HepG2 (cell line): ENCODE data around the gene DNMT3B. TPM values are rescaled to one million over a fixed set of nuclear protein-coding genes. Genes with fewer than 3 reads are reported as not detected.

Source experiments
- ARNT2 ChIP-seq: sonication (generic); formaldehyde crosslinking; IDR thresholded peaks from 2 replicates; pipeline ENCODE4 v1.8.0; 2022; ENCODE audit warnings: mild to moderate bottlenecking, low read depth, missing genetic modification reagents, moderate library complexity
- ATAD3A ChIP-seq: sonication (generic); formaldehyde crosslinking; IDR thresholded peaks from 2 replicates; pipeline ENCODE4 v1.4.0; 2020; ENCODE audit warnings: missing genetic modification reagents
- CHCHD3 ChIP-seq: sonication (generic); formaldehyde crosslinking; IDR thresholded peaks from 2 replicates; pipeline ENCODE4 v1.8.0; 2022; ENCODE audit warnings: mild to moderate bottlenecking, missing genetic modification reagents, moderate library complexity
- EP300 ChIP-seq, 3 experiments: sonication (generic) in 1 of 3; formaldehyde crosslinking in 1 of 3; IDR thresholded peaks; 2 replicates each; pipeline versions ENCODE4 v1.5.1 to v1.6.1; 2011 to 2020; ENCODE audit warnings: low read depth in 2 of 3, low read length in 2 of 3, borderline replicate concordance in 1 of 3, improper control_type of control experiment in 1 of 3, mild to moderate bottlenecking in 1 of 3, missing genetic modification reagents in 1 of 3, moderate library complexity in 1 of 3
- KDM2A ChIP-seq: sonication (generic); formaldehyde crosslinking; IDR thresholded peaks from 2 replicates; pipeline ENCODE4 v1.4.0; 2020; ENCODE audit warnings: low read depth, missing genetic modification reagents, borderline replicate concordance
- MTA3 ChIP-seq: sonication (generic); formaldehyde crosslinking; IDR thresholded peaks from 2 replicates; pipeline ENCODE4 v1.4.0; 2020; ENCODE audit warnings: missing genetic modification reagents
- NFE2L2 ChIP-seq: fragments of 150-350 bp; IDR thresholded peaks from 2 replicates; pipeline ENCODE4 v1.6.1; 2014; ENCODE audit warnings: low read length
- RBM22 ChIP-seq: fragments of 200-400 bp; formaldehyde crosslinking; optimal IDR thresholded peaks from 2 replicates; pipeline ENCODE3; 2017; ENCODE audit warnings: mild to moderate bottlenecking, low read length, moderate library complexity
- RNF2 ChIP-seq: fragments of 450-650 bp; conservative IDR thresholded peaks from 2 replicates; pipeline ENCODE4 v1.6.1; 2016; ENCODE audit warnings: low read depth
- RXRB ChIP-seq: IDR thresholded peaks from 2 replicates; pipeline ENCODE4 v1.6.1; 2016; ENCODE audit warnings: borderline replicate concordance, missing genetic modification reagents, missing compliant biosample characterization
- TBX3 ChIP-seq: fragments of 450-650 bp; IDR thresholded peaks from 2 replicates; pipeline ENCODE4 v1.6.1; 2017; ENCODE audit warnings: antibody characterized with exemption, mild to moderate bottlenecking, inconsistent platforms, borderline replicate concordance
- TCF12 ChIP-seq, 2 experiments: fragments of 450-650 bp in 1 of 2; sonication (generic) in 1 of 2; formaldehyde crosslinking in 1 of 2; IDR thresholded peaks; 2 replicates each; pipeline versions ENCODE4 v1.6.1 to v1.8.0; 2017 to 2022; ENCODE audit warnings: antibody characterized with exemption in 1 of 2, mild to moderate bottlenecking in 1 of 2, missing genetic modification reagents in 1 of 2, moderate library complexity in 1 of 2
- ZBTB20 ChIP-seq: sonication (generic); formaldehyde crosslinking; IDR thresholded peaks from 2 replicates; pipeline ENCODE4 v1.8.1; 2023; ENCODE audit warnings: missing genetic modification reagents, low read depth, mild to moderate bottlenecking, borderline replicate concordance
- ZFAT ChIP-seq: sonication (generic); formaldehyde crosslinking; conservative IDR thresholded peaks from 2 replicates; pipeline ENCODE4 v1.8.1; 2023; ENCODE audit warnings: missing genetic modification reagents, inconsistent platforms
- ZMYM4 ChIP-seq: sonication (generic); formaldehyde crosslinking; IDR thresholded peaks from 2 replicates; pipeline ENCODE4 v1.8.1; 2023; ENCODE audit warnings: mild to moderate bottlenecking, missing genetic modification reagents
- ZNF24 ChIP-seq: fragments of 450-650 bp; IDR thresholded peaks from 2 replicates; pipeline ENCODE4 v1.6.1; 2017; ENCODE audit warnings: antibody characterized with exemption, mild to moderate bottlenecking
- ZNF30 ChIP-seq: sonication (generic); formaldehyde crosslinking; IDR thresholded peaks from 2 replicates; pipeline ENCODE4 v1.5.0; 2020; ENCODE audit warnings: mild to moderate bottlenecking, missing genetic modification reagents
- ZNF564 ChIP-seq: sonication (generic); formaldehyde crosslinking; IDR thresholded peaks from 2 replicates; pipeline ENCODE4 v1.8.1; 2023; ENCODE audit warnings: mild to moderate bottlenecking, missing genetic modification reagents
- ZNF878 ChIP-seq: sonication (generic); formaldehyde crosslinking; IDR thresholded peaks from 2 replicates; pipeline ENCODE4 v1.8.1; 2023; ENCODE audit warnings: mild to moderate bottlenecking, missing genetic modification reagents, moderate library complexity
- polyA plus RNA-seq, 8 experiments: library from polyadenylated mRNA; depleted of rRNA in 3 of 8; stranded (reverse) in 7 of 8; unstranded in 1 of 8; fragments of >200 nt; fragmentation: Illumina TruSeq in 4 of 8; extraction: Trizol in 4 of 8; gene quantifications; 2 replicates each; pipeline versions ENCODE4 v1.2.1 to v1.2.3, GENCODE V29; 2011 to 2016; ENCODE audit warnings: low read depth in 4 of 8, missing spikeins in 1 of 8, mixed read lengths in 1 of 8; ENCODE audit not compliant: insufficient read depth in 1 of 8
- total RNA-seq, 5 experiments: library from RNA; depleted of rRNA; stranded (reverse); fragments of >200 nt; fragmentation: Illumina TruSeq; extraction: Trizol; gene quantifications; 2 replicates each; pipeline ENCODE4 v1.2.3, GENCODE V29; 2016; ENCODE audit warnings: low read depth in 1 of 5
- TF ChIP-seq, protein P1 (sequence below): sonication (generic); formaldehyde crosslinking; IDR thresholded peaks from 2 replicates; pipeline ENCODE4 v1.5.0; 2020; ENCODE audit warnings: missing genetic modification reagents
- TF ChIP-seq, protein P2 (sequence below): sonication (generic); formaldehyde crosslinking; IDR thresholded peaks from 2 replicates; pipeline ENCODE4 v1.5.0; 2020; ENCODE audit warnings: missing genetic modification reagents, mild to moderate bottlenecking, borderline replicate concordance
- TF ChIP-seq, protein P3 (sequence below): sonication (generic); formaldehyde crosslinking; IDR thresholded peaks from 2 replicates; pipeline ENCODE4 v1.4.0; 2020; ENCODE audit warnings: mild to moderate bottlenecking, low read depth, missing genetic modification reagents
- TF ChIP-seq, protein P4 (sequence below): sonication (generic); formaldehyde crosslinking; IDR thresholded peaks from 2 replicates; pipeline ENCODE4 v1.4.0; 2020; ENCODE audit warnings: mild to moderate bottlenecking, missing genetic modification reagents
- TF ChIP-seq, protein P5 (sequence below): sonication (generic); formaldehyde crosslinking; conservative IDR thresholded peaks from 2 replicates; pipeline ENCODE4 v1.8.0; 2022; ENCODE audit warnings: mild to moderate bottlenecking, moderate library complexity, missing genetic modification reagents

The DNMT3B gene
- total and polyA plus RNA-seq, 2 of the 13 experiments (the other 11 are each of a cell fraction or from before 2014, with no cell fraction given) = 3.8 to 13.9 TPM

DNA sequence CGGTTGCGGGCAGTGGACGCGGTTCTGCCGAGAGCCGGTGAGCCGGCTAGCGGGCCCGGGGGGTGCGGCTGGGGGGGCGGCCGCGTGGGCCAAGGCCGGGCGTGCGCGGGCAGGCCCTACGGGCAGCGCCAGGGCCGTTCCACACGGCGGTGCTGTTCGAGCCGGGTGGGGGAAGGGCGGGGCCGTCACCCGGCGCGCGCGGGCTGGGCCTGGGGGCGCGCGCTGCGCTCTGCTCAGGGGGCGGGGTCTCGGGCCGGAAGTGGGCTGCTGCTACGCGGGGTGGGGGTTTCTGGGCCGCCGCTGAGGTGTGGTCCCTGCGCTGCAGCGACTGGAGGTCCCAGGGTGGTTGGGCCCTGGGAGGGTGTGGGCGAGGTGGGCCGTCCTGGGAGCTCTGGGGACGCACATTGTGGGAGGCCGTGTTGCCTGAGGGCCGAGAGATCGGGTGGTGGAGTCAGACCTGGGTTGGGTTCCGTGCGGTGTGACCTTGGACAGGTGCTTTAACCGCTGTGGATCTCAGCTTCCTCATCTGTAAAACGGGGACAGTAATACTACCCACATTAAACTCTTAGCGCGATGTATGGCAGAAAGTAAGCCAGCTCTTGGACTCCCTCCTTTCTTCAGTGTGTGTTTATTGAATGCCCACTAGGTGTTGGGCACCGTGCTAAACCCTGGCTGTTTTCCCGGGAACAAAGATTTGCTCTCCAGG lies 58.0 kb downstream of the DNMT3B start (continued):
- TF ChIP-seq RXRB (CRISPR knock-in tag) (no peak; the same call in 1 of the 2 replicates), ZNF24 (no peak), ARNT2 (CRISPR knock-in tag) (peak; percentile 80), RNF2 (no peak), ZNF564 (CRISPR knock-in tag) (0 out of 2 replicates have a peak, but pooled peaks have one; percentile 5), RBM22 (peak; percentile 42), EP300 (IDR thresholded peaks at IDR 0.05; ENCODE audit: low read depth in 2 of 2, low read length in 2 of 2) (no peak), EP300 (CRISPR knock-in tag; IDR thresholded peaks at IDR 0.05; ENCODE audit: borderline replicate concordance) (no peak), TBX3 (peak; percentile 35), NFE2L2 (no peak), ZNF30 (CRISPR knock-in tag) (no peak), ZMYM4 (CRISPR knock-in tag) (peak; percentile 42), ZBTB20 (CRISPR knock-in tag) (peak; percentile 32), ZFAT (CRISPR knock-in tag) (no peak), TCF12 (IDR thresholded peaks at IDR 0.05) (no peak), TCF12 (CRISPR knock-in tag; IDR thresholded peaks at IDR 0.05) (peak; percentile 85), ATAD3A (CRISPR knock-in tag) (no peak), CHCHD3 (peak; percentile 87; the same call in 1 of the 2 replicates), KDM2A (peak; percentile 78), MTA3 (CRISPR knock-in tag) (no peak), ZNF878 (CRISPR knock-in tag) (no peak; the same call in 1 of the 2 replicates)
- TF ChIP-seq, protein P1, sequence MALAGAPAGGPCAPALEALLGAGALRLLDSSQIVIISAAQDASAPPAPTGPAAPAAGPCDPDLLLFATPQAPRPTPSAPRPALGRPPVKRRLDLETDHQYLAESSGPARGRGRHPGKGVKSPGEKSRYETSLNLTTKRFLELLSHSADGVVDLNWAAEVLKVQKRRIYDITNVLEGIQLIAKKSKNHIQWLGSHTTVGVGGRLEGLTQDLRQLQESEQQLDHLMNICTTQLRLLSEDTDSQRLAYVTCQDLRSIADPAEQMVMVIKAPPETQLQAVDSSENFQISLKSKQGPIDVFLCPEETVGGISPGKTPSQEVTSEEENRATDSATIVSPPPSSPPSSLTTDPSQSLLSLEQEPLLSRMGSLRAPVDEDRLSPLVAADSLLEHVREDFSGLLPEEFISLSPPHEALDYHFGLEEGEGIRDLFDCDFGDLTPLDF (CRISPR knock-in tag) = peak; percentile 78
- TF ChIP-seq, protein P2, sequence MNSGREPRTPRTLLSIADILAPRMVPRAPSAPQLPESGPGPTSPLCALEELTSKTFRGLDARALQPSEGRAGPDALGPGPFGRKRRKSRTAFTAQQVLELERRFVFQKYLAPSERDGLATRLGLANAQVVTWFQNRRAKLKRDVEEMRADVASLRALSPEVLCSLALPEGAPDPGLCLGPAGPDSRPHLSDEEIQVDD (CRISPR knock-in tag) = 0 out of 2 replicates have a peak, but pooled peaks have one; percentile 95
- TF ChIP-seq, protein P3, sequence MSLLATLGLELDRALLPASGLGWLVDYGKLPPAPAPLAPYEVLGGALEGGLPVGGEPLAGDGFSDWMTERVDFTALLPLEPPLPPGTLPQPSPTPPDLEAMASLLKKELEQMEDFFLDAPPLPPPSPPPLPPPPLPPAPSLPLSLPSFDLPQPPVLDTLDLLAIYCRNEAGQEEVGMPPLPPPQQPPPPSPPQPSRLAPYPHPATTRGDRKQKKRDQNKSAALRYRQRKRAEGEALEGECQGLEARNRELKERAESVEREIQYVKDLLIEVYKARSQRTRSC = peak; percentile 37; the same call in 1 of the 2 replicates
- TF ChIP-seq, protein P4, sequence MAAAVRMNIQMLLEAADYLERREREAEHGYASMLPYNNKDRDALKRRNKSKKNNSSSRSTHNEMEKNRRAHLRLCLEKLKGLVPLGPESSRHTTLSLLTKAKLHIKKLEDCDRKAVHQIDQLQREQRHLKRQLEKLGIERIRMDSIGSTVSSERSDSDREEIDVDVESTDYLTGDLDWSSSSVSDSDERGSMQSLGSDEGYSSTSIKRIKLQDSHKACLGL = peak; percentile 50; the same call in 1 of the 2 replicates
- TF ChIP-seq, protein P5, sequence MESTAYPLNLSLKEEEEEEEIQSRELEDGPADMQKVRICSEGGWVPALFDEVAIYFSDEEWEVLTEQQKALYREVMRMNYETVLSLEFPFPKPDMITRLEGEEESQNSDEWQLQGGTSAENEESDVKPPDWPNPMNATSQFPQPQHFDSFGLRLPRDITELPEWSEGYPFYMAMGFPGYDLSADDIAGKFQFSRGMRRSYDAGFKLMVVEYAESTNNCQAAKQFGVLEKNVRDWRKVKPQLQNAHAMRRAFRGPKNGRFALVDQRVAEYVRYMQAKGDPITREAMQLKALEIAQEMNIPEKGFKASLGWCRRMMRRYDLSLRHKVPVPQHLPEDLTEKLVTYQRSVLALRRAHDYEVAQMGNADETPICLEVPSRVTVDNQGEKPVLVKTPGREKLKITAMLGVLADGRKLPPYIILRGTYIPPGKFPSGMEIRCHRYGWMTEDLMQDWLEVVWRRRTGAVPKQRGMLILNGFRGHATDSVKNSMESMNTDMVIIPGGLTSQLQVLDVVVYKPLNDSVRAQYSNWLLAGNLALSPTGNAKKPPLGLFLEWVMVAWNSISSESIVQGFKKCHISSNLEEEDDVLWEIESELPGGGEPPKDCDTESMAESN = peak; percentile 89
